Body of pancreas (tissue), 4 donors: Measurements from ENCODE around the gene TCN1. TPM values are rescaled to one million over a fixed set of nuclear protein-coding genes. Genes with fewer than 3 reads are reported as not detected.

Experiments used
- ATAC-seq: fragments of 150-250 bp; one replicate; pipeline ENCODE4 v1.9.1; 2016
- DNase-seq, 4 donors: peaks; one replicate each; pipeline ENCODE4 v3.0.0-alpha.2; 2019
- H3K27ac ChIP-seq, 4 donors: fragments of 200-600 bp; sonication (generic); 1 replicate in 3 of 4; 2 replicates in 1 of 4; pipeline versions ENCODE4 v1.5.1 to v1.6.1; 2016 to 2019; ENCODE audit warnings: mild to moderate bottlenecking in 1 of 4, mixed read lengths in 1 of 4, moderate library complexity in 1 of 4
- H3K27me3 ChIP-seq, 2 donors: fragments of 200-600 bp; sonication (generic); one replicate each; pipeline ENCODE4 v1.6.0; 2016; ENCODE audit warnings: mild to moderate bottlenecking in 1 of 2
- H3K36me3 ChIP-seq, 2 donors: fragments of 200-600 bp; sonication (generic); replicated peaks in 1 of 2; 2 replicates each; pipeline ENCODE4 v1.5.1; 2016; ENCODE audit warnings: low read depth in 2 of 2; ENCODE audit not compliant: insufficient read depth in 1 of 2
- H3K4me1 ChIP-seq: fragments of 200-600 bp; sonication (generic); one replicate; pipeline ENCODE4 v1.6.0; 2016
- H3K4me3 ChIP-seq, 2 donors: fragments of 200-600 bp; sonication (generic); 1 replicate in 1 of 2; 2 replicates in 1 of 2; pipeline ENCODE4 v1.5.1; 2016 to 2019
- H3K9me3 ChIP-seq, 3 donors: fragments of 200-600 bp; sonication (generic); 1 replicate in 2 of 3; 2 replicates in 1 of 3; pipeline ENCODE4 v1.5.1; 2016
- CTCF ChIP-seq, 7 experiments: fragments of 450-650 bp in 4 of 7; fragments of 200-600 bp in 3 of 7; sonication (generic) in 3 of 7; IDR thresholded peaks; one replicate each; pipeline ENCODE4 v1.5.1; 2016 to 2019; ENCODE audit warnings: antibody characterized with exemption in 7 of 7
- POLR2A ChIP-seq, 3 donors: fragments of 450-650 bp; IDR thresholded peaks; one replicate each; pipeline ENCODE4 v1.6.1; 2016; ENCODE audit warnings: antibody characterized with exemption in 3 of 3, mild to moderate bottlenecking in 2 of 3
- WGBS, 2 donors: methylation state at CpG; one replicate each; pipeline ENCODE4 v1.1.5; 2017; 5-methylcytosine and 5-hydroxymethylcytosine counted together
- intact Hi-C: fragments of 100-400 bp; cut with DNase I; formaldehyde crosslinking; loops from one replicate; pipeline ENCODE4 v1.15.1; 2023
- total RNA-seq, 2 donors: library from RNA; depleted of rRNA; stranded (reverse); fragments of >200 nt; gene quantifications; one replicate each; pipeline ENCODE4 v1.1.0, GENCODE V29; 2016

TCN1 gene
- total RNA-seq, 2 donors from 2014 or later = 1.3 TPM; not detected in 1

GRCh38 chr11:59842316-59842715, 24.0 kb downstream of the TCN1 start:
- intact Hi-C loops = no loop called here
- WGBS, 2 donors = 61 to 67% methylated on average over 12 of the region's 12 CpGs
- Histone ChIP-seq H3K36me3 (no peaks in the 10 kb centered on the region), H3K9me3 (no peaks in the 10 kb centered on the region), H3K4me1 (peaks cover 17% of the 10 kb centered on the region), H3K27ac (no peak overlapping the region), H3K4me3 (no peak overlapping the region), H3K27me3 (no peaks in the 10 kb centered on the region)
- DNase-seq = peak in 1 of 4 donors; percentile 14
- TF ChIP-seq CTCF (IDR thresholded peaks at IDR 0.05) (no peak), POLR2A (IDR thresholded peaks at IDR 0.05) (no peak)
- ATAC-seq = no peak

- DNase-seq (no peak), ATAC-seq (no peak)
- Histone ChIP-seq H3K4me1 (peaks cover 17% of the 10 kb centered on the region), H3K36me3 (no peaks in the 10 kb centered on the region), H3K9me3 (no peaks in the 10 kb centered on the region), H3K27ac (no peak overlapping the region), H3K27me3 (no peaks in the 10 kb centered on the region), H3K4me3 (no peak overlapping the region)
- intact Hi-C loops = no loop called here
- no peak for TF ChIP-seq POLR2A (IDR thresholded peaks at IDR 0.05)
- TF ChIP-seq CTCF (IDR thresholded peaks at IDR 0.05) = no peak
- WGBS, 2 donors = 87 to 93% methylated on average over 2 of the region's 2 CpGs
Observed at GRCh38 chr11:59841514-59841913, 24.8 kb downstream of the TCN1 start.

- H3K4me1 ChIP-seq = peaks cover 17% of the 10 kb centered on the region
- intact Hi-C loops = no loop called here
- no peak for ATAC-seq
- no peaks in the 10 kb centered on the region for H3K36me3 ChIP-seq
- peak overlapping the region in 2 of 4 donors; percentile 15 to 31 for H3K27ac ChIP-seq
- no peak for DNase-seq
- H3K4me3 ChIP-seq = no peak overlapping the region
- no peak for TF ChIP-seq CTCF (IDR thresholded peaks at IDR 0.05)
- H3K27me3 ChIP-seq = no peaks in the 10 kb centered on the region
- H3K9me3 ChIP-seq = no peaks in the 10 kb centered on the region
Observed at GRCh38 chr11:59839615-59840014, 26.7 kb downstream of the TCN1 start.

GRCh38 chr11:59833602-59834001, 32.7 kb downstream of the TCN1 start:
- DNase-seq (no peak), ATAC-seq (no peak)
- H3K27me3 ChIP-seq = no peaks in the 10 kb centered on the region
- H3K36me3 ChIP-seq = no peaks in the 10 kb centered on the region
- intact Hi-C loops = no loop called here
- TF ChIP-seq POLR2A (IDR thresholded peaks at IDR 0.05) = no peak
- no peak for TF ChIP-seq CTCF (IDR thresholded peaks at IDR 0.05)
- H3K27ac ChIP-seq = no peak overlapping the region
- no peaks in the 10 kb centered on the region for H3K4me1 ChIP-seq
- WGBS, 2 donors = 79 to 85% methylated on average over 2 of the region's 2 CpGs
- H3K9me3 ChIP-seq = no peaks in the 10 kb centered on the region
- H3K4me3 ChIP-seq = no peak overlapping the region

- H3K27me3 ChIP-seq = no peaks in the 10 kb centered on the region
- H3K27ac ChIP-seq = no peak overlapping the region
- intact Hi-C loops = loop anchor here (10.0 kb wide), 1 partner anchor 85 kb away; no protein-coding TSS in a partner anchor
- no peaks in the 10 kb centered on the region for H3K4me1 ChIP-seq
- TF ChIP-seq CTCF (IDR thresholded peaks at IDR 0.05) (no peak), POLR2A (IDR thresholded peaks at IDR 0.05) (no peak)
- ATAC-seq (no peak), DNase-seq (no peak)
- no peaks in the 10 kb centered on the region for H3K36me3 ChIP-seq
- H3K4me3 ChIP-seq = no peak overlapping the region
- no peaks in the 10 kb centered on the region for H3K9me3 ChIP-seq
- WGBS, 2 donors = 79 to 81% methylated on average over 3 of the region's 3 CpGs
Observed at GRCh38 chr11:59829358-59829757, 36.9 kb downstream of the TCN1 start.
